Medulla oblongata (tissue), 1 donor: Measurements from ENCODE around the gene GALK2.
"Not testable (repeated sequence)": the region's sequence is repeated elsewhere in the genome, so short reads cannot be mapped to it uniquely, and the experiment has no call there.

Experiments used
- DNase-seq: peaks from one replicate; pipeline ENCODE4 v3.0.0-alpha.2; 2015; ENCODE audit errors: extremely low spot score

GALK2 gene

GRCh38 chr15:49164865-49165264 lies 5.2 kb upstream of the GALK2 start:
- DNase-seq, result no peak

- no peak for DNase-seq
Measured at GRCh38 chr15:49168016-49168415, 2.0 kb upstream of the GALK2 start.

- DNase-seq, result no peak
Measured at GRCh38 chr15:49171790-49172189, 1.7 kb downstream of the GALK2 start.

GRCh38 chr15:49174902-49175301 lies 4.9 kb downstream of the GALK2 start:
- DNase-seq, result no peak

GRCh38 chr15:49175582-49176397 lies 5.7 kb downstream of the GALK2 start:
- not testable (repeated sequence) for DNase-seq

GRCh38 chr15:49178497-49178896 lies 8.4 kb downstream of the GALK2 start:
- DNase-seq, result peak; percentile 9

- peak; percentile 42 for DNase-seq
Measured at GRCh38 chr15:49179433-49180190, 9.6 kb downstream of the GALK2 start.

- DNase-seq, result no peak
Measured at GRCh38 chr15:49182128-49182527, 12.1 kb downstream of the GALK2 start.

- not testable (repeated sequence) for DNase-seq
Measured at GRCh38 chr15:49183741-49184140, 13.7 kb downstream of the GALK2 start.

- no peak for DNase-seq
Measured at GRCh38 chr15:49185473-49185872, 15.4 kb downstream of the GALK2 start.

- no peak for DNase-seq
Measured at GRCh38 chr15:49187549-49188245, 17.6 kb downstream of the GALK2 start.

- no peak for DNase-seq
Measured at GRCh38 chr15:49188933-49189332, 18.9 kb downstream of the GALK2 start.

- no peak for DNase-seq
Measured at GRCh38 chr15:49189631-49190030, 19.6 kb downstream of the GALK2 start.

- no peak for DNase-seq
Measured at GRCh38 chr15:49190586-49190985, 20.5 kb downstream of the GALK2 start.

- no peak for DNase-seq
Measured at GRCh38 chr15:49191892-49192291, 21.8 kb downstream of the GALK2 start.

GRCh38 chr15:49196856-49197255 lies 26.8 kb downstream of the GALK2 start:
- DNase-seq, result no peak

GRCh38 chr15:49199666-49200065 lies 29.6 kb downstream of the GALK2 start:
- no peak for DNase-seq

GRCh38 chr15:49200347-49200746 lies 30.3 kb downstream of the GALK2 start:
- no peak for DNase-seq

- DNase-seq, result not testable (repeated sequence)
Measured at GRCh38 chr15:49208102-49208501, 38.1 kb downstream of the GALK2 start.

- DNase-seq, result no peak
Measured at GRCh38 chr15:49212897-49213296, 42.9 kb downstream of the GALK2 start.

GRCh38 chr15:49215768-49216739 lies 46.0 kb downstream of the GALK2 start:
- no peak for DNase-seq
